RWPE1 (cell line): Measurements from ENCODE around the gene GRIK2.

Experiments used
- CTCF ChIA-PET: fragments of 350-600 bp; sonication (Branson Sonifier 250); formaldehyde crosslinking; extraction: SDS; loops from one replicate; lab custom pipeline; 2021; lab: Yijun Ruan, JAX
- POLR2A ChIA-PET: fragments of 400-600 bp; formaldehyde crosslinking; extraction: SDS; loops from one replicate; lab custom pipeline; 2020; ENCODE audit warnings: antibody characterized with exemption; ENCODE audit not compliant: low non-redundant PET; lab: Yijun Ruan, JAX
- DNase-seq: peaks from one replicate; pipeline ENCODE4 v3.0.0; 2012; ENCODE audit warnings: low spot score
- H3K27ac ChIP-seq: fragments of 450-650 bp; 2 replicates; pipeline ENCODE4 v1.5.1; 2017
- TF ChIP-seq, protein P1 (sequence below): fragments of 450-650 bp; conservative IDR thresholded peaks from 2 replicates; pipeline ENCODE4 v1.5.1; 2017; ENCODE audit warnings: low read depth, mild to moderate bottlenecking

GRIK2 gene

DNA sequence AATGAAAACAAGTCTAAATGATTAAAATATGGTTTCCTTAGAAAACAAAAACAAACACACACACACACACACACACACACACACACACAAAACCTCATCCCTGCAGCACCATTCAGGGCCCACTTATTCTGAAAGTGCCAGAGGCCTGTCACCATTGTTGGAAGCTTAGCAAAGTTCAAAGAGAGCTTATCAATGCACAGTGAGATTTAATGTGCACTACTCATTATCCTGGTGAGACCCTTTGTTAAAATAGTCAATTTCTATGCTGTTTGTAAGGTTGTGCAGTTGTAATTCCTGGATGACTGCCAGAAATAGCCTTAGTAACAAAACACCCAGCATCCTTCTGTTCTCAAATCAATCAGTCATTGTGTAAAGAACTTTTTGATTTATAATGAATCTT lies 482.9 kb downstream of the GRIK2 start:
- H3K27ac ChIP-seq: no peak overlapping the region
- TF ChIP-seq, protein P1, sequence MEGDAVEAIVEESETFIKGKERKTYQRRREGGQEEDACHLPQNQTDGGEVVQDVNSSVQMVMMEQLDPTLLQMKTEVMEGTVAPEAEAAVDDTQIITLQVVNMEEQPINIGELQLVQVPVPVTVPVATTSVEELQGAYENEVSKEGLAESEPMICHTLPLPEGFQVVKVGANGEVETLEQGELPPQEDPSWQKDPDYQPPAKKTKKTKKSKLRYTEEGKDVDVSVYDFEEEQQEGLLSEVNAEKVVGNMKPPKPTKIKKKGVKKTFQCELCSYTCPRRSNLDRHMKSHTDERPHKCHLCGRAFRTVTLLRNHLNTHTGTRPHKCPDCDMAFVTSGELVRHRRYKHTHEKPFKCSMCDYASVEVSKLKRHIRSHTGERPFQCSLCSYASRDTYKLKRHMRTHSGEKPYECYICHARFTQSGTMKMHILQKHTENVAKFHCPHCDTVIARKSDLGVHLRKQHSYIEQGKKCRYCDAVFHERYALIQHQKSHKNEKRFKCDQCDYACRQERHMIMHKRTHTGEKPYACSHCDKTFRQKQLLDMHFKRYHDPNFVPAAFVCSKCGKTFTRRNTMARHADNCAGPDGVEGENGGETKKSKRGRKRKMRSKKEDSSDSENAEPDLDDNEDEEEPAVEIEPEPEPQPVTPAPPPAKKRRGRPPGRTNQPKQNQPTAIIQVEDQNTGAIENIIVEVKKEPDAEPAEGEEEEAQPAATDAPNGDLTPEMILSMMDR: no peak
- POLR2A ChIA-PET: no interaction called here
- no peak for DNase-seq
- CTCF ChIA-PET: interaction anchor here (0.6 kb wide), 1 partner anchor 578 kb away, joined by 3 read pairs; no protein-coding TSS in a partner anchor

DNA sequence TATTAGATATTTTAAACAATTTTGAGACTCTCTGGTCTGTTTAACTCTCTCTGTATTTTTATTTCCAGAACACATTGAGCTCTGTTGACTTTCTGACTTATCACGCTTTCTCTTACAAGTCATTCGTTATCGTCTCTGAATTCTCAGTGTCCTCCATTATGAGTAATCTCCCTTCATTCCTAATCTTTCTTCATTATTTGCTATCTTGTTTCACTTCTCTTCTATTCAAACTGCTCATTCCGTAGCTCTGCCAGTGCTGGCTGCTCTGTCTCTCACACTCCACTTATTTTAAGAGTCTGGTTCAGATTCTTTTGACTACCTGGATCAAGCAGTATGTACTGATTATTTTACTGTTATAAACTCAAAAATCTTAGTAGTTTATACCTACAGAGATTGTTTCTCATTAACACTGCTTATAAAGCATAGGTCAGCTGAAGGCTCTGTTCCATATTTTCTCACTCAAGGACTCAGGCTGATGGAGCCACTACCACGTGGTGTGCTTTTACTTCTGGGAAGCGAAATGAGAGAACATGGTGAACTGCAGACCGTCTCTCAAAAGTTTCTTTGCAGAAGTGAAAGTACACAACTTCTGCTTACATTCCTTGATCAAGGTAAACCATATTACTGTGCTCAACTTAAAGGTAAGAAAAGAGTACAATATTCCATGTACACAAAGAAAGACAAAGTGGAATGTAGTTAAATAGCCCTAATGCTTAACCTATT lies 485.2 kb downstream of the GRIK2 start:
- ChIA-PET POLR2A (no interaction called here), CTCF (no interaction called here)
- no peak overlapping the region for H3K27ac ChIP-seq
- DNase-seq: no peak
- TF ChIP-seq, protein P1: no peak

DNA sequence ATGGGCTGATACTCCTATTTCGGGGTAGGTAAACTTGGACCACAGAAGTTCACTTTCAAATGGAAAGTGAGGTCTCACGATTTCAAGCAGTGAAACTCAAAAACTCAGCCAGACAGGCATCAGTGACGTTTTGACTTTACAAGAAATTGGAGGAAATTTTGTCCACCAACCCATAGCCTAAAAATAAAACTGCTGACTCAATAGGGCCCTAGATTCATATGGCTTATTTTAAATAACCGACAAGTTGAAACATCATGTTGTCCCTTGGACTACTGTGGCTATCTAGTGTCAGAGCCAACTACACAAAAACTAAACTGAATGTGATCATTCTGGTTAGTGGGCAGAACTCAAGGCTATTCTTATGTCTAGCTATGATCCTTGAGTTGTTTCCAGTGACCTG lies 486.3 kb downstream of the GRIK2 start:
- TF ChIP-seq, protein P1: no peak
- H3K27ac ChIP-seq: no peak overlapping the region
- CTCF ChIA-PET: interaction anchor here (0.6 kb wide), 1 partner anchor 15 kb away, joined by 3 read pairs; no protein-coding TSS in a partner anchor
- no peak for DNase-seq
- POLR2A ChIA-PET: no interaction called here

DNA sequence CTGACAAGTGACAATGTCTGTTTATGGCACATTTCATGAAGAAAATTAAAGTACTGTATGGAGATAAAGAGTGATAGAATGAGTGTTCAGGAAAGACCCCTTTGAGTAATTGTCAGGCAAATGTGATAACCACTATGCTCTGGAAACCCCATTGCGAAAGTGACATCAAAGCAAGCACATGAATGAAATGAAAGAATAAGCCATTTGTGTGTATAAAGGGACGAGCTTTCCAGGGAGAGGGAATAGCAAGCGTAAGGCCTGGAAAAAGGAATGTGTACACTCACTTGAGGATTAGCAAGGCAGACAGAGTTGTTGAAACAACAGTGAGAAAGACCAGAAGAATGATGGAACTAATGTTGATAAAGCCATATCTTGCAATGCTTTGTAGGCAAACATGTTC lies 490.0 kb downstream of the GRIK2 start:
- no peak overlapping the region for H3K27ac ChIP-seq
- POLR2A ChIA-PET: no interaction called here
- DNase-seq: no peak
- CTCF ChIA-PET: interaction anchor here (0.7 kb wide), 1 partner anchor 22 kb away, joined by 3 read pairs; no protein-coding TSS in a partner anchor
- TF ChIP-seq, protein P1: no peak

DNA sequence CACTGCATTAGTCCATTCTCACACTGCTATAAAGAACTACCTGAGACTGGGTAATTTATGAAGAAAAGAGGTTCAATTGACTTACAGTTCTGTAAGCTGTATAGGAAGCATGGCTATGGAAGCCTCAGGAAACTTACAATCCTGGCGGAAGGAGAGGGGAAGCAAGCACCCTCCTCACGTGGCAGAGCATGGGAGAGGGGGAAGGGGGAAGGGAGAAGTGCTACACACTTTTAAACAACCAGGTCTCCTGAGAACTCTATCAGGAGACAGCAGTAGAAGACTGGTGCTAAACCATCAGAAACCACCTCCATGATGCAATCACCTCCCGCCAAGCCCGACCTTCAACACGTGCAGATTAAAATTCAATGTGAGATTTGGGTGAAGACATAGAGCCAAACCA lies 494.0 kb downstream of the GRIK2 start:
- ChIA-PET POLR2A (no interaction called here), CTCF (no interaction called here)
- TF ChIP-seq, protein P1: no peak
- H3K27ac ChIP-seq: no peak overlapping the region
- DNase-seq: no peak

DNA sequence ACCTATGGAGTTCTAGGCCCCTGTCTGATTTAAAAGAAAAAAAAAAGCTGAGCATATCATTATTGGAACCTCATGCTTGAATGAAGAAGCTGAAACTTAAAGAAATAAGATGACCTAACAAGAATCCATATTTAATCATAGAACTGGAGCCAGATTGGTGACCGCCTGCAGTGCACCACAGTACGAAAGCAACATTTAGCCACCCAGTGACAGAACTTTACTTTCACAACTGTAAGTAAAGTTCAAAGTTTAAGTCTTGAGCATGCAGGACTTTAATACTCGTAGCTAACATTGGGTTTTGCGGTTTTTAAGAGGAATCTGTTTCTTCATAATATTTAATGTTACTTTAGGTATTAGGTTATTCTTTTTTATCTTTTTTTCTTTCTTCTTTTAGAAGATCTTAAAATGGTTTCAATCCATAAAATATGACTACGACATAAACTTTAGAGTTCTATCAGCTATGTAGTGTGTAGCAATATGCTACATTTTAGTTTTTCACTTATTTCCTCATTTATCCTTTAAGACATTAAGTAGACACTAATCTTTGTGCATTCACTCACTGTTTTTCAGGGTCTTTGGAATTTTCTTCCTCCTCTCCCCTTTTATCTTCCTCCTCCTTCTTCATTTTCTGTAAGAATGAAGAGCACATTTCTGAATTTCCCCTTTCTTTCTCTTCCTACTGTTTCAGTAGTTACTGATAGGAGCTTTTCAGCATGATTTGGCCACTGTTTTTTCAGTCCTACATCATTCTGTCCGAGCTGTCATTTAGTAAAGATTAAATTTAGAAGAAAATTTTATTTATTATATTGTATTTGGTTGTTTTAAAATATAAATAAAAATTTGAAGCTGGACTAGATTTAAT lies 514.1 kb downstream of the GRIK2 start:
- TF ChIP-seq, protein P1: no peak
- POLR2A ChIA-PET: no interaction called here
- H3K27ac ChIP-seq: no peak overlapping the region
- CTCF ChIA-PET: interaction anchor here (0.8 kb wide), 1 partner anchor 533 kb away, joined by 4 read pairs; no protein-coding TSS in a partner anchor
- no peak for DNase-seq
